HG03460 (cell line): ENCODE measurements around the gene TMEM120B.
A peak's percentile ranks its signal among the peaks of the same experiment; 100 is the strongest.
"Not testable (repeated sequence)": the region's sequence is repeated elsewhere in the genome, so short reads cannot be mapped to it uniquely, and the experiment has no call there.

ENCODE experiments used
- ATAC-seq: cut with Tn5 transposase; IDR thresholded peaks from one replicate; pipeline ENCODE4 v1.9.1; 2021; ENCODE audit not compliant: unreplicated experiment

TMEM120B gene

GRCh38 chr12:121709064-121709424 is 3.5 kb upstream of the TMEM120B start:
- not testable (repeated sequence) for ATAC-seq

GRCh38 chr12:121709478-121709961 is 3.0 kb upstream of the TMEM120B start:
- no peak for ATAC-seq

- no peak for ATAC-seq
Observed at GRCh38 chr12:121711361-121712189, 977 bp upstream of the TMEM120B start.

GRCh38 chr12:121712190-121712460 is 427 bp upstream of the TMEM120B start:
- ATAC-seq = peak; percentile 26

GRCh38 chr12:121713257-121713777 is 765 bp downstream of the TMEM120B start:
- no peak for ATAC-seq

GRCh38 chr12:121713793-121714192 is 1.2 kb downstream of the TMEM120B start:
- ATAC-seq = no peak

- ATAC-seq = not testable (repeated sequence)
Observed at GRCh38 chr12:121715055-121715454, 2.5 kb downstream of the TMEM120B start.

- no peak for ATAC-seq
Observed at GRCh38 chr12:121715862-121716435, 3.4 kb downstream of the TMEM120B start.

GRCh38 chr12:121717041-121717699 is 4.6 kb downstream of the TMEM120B start:
- no peak for ATAC-seq

- ATAC-seq = no peak
Observed at GRCh38 chr12:121718653-121719239, 6.2 kb downstream of the TMEM120B start.

GRCh38 chr12:121719926-121720414 is 7.4 kb downstream of the TMEM120B start:
- ATAC-seq = no peak

GRCh38 chr12:121720762-121721161 is 8.2 kb downstream of the TMEM120B start:
- no peak for ATAC-seq

- ATAC-seq = no peak
Observed at GRCh38 chr12:121722511-121722910, 10.0 kb downstream of the TMEM120B start.

GRCh38 chr12:121723200-121723599 is 10.6 kb downstream of the TMEM120B start:
- no peak for ATAC-seq

GRCh38 chr12:121724925-121725324 is 12.4 kb downstream of the TMEM120B start:
- no peak for ATAC-seq

GRCh38 chr12:121725423-121725822 is 12.9 kb downstream of the TMEM120B start:
- ATAC-seq = no peak

- no peak for ATAC-seq
Observed at GRCh38 chr12:121729021-121729420, 16.5 kb downstream of the TMEM120B start.

GRCh38 chr12:121731473-121731872 is 18.9 kb downstream of the TMEM120B start:
- no peak for ATAC-seq

- no peak for ATAC-seq
Observed at GRCh38 chr12:121733849-121734248, 21.3 kb downstream of the TMEM120B start.

GRCh38 chr12:121738340-121738858 is 25.8 kb downstream of the TMEM120B start:
- no peak for ATAC-seq

- ATAC-seq = no peak
Observed at GRCh38 chr12:121740847-121741246, 28.3 kb downstream of the TMEM120B start.
